IPS-NIHi7 (cell line): Measurements from ENCODE around the gene MAPKAPK2.

ENCODE experiments used
- DNase-seq: peaks from one replicate; pipeline ENCODE4 v3.0.0; 2012; ENCODE audit warnings: mixed read lengths; ENCODE audit errors: extremely low spot score

Gene MAPKAPK2

GRCh38 chr1:206661161-206661820 lies 23.4 kb upstream of the MAPKAPK2 start:
- no peak for DNase-seq

DNA sequence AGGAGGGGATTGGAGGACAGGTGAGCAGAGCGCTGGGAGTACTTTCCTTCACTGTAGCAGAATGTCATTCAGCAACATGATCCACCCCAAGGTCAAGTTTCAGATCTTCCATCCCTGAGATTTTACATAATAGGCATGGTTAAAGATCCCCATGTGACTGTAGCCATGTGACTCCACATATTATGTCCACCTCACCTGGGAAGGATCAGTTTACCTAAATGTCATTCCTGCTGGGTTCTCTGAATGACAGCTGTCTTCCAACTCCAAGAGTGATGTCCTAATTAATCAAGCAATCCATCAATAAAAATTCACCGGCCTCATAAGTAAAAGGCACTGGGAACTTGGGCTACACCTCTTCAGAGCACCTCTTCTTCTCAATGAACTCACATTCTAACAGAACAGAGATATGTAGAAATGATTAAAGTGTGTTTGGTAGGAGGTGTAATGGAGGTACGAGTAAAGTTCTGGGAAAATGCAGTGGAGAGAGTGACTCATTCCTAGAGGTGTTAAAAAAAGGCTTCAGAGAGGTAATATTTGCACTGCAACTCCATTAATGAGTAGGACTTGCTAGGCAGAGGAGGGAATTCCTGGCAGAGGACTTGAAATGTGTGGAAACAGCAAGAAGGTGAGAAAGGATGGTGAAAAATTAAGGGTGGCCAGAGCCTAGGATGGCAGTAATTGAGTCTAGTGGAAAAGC lies 22.2 kb upstream of the MAPKAPK2 start:
- DNase-seq = no peak

DNA sequence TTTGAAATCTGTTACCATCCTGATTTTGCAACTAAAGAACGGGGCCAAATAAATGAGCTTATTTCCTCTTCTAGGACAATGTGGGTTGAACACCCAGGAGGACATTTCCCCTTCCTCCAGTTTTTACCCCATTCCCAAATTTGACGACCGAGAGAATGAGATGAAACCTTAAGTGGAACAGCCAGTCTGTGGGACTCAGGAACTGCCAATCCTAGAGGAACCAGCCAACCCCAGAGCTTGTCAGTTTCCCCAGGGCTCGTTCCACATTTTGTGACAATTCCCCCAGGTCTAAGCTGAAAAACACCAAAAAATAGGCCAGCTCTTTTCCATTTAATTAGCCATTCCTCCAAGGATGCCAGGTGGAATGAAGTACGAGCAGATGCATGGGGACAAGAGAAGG lies 21.3 kb upstream of the MAPKAPK2 start:
- no peak for DNase-seq

- peak; percentile 87 for DNase-seq
Measured at GRCh38 chr1:206663832-206664652, 20.7 kb upstream of the MAPKAPK2 start.

- DNase-seq = no peak
Measured at GRCh38 chr1:206664740-206665139, 20.0 kb upstream of the MAPKAPK2 start.

DNA sequence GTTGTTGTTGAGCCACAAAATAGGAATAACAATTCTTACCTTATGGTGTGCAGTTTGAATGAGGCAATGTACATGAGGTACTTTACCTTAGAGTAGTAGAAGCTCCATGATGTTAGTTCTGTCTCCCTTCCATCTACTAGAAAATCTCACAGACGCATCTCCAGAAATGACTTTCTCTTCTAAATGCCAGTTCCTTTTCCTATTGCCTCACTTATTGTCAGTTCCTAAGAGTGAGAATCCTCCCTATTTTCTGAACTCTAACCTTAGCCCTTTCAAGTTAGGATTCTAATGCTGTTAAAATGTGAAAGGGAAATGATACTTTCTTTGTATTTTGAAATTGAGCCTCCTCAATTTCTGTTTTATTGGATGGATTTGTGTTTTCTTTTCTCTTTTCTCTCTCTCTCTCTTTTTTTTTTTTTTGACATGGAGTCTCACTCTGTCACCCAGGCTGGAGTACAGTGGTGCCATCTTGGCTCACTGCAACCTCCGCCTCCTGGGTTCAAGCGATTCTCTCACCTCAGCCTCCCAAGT lies 18.6 kb upstream of the MAPKAPK2 start:
- DNase-seq = no peak

DNA sequence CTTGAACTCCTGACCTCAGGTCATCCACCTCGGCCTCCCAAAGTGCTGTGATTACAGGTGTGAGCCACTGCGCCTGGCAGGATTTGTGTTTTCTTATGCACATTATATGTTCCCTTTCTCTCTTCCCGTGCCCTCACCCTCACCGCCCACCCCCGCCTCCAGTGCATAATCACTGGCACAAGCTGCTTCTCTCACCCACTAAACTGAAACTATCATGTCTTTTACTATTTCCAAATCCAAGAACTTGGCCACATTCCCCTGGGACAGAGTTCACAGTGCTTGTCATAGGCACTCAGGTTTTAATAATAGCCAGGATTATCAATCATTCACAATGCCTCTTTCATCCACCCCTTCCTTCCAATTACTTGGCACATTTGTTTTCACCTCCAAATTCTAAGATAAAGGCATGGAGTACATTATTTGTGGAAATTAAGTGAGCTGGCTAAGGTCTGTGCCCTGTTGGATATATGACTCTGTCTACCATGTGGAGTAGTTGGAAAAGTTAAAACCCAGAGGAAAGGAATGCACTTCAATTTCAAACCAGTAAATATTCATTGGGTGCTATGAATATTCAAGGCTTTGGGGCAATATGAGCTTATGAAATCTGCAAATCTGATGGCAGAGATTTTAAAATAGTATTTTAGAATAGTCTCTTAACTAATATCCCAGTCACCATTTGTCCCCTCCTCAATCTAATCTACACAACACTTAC lies 17.6 kb upstream of the MAPKAPK2 start:
- no peak for DNase-seq

DNA sequence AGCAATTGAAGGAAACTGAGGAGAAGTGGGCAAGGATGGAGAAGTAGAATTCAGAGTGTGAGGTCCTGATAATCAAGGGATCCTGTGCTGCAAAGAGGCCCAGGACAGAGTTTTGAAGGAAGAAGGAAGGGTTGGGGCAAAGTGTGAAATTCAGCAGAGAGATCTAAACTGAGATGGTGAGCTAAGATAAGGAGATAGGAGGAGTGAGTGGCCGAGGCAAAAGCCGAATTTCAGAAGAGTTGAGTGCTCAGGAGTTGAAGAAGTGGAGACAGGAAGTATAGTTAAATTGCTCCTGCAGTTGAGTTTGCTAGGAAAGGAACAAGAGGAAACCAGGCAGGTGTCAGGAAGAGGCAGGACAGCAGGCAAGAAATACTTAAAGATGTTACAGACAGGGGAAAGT lies 16.4 kb upstream of the MAPKAPK2 start:
- no peak for DNase-seq

DNA sequence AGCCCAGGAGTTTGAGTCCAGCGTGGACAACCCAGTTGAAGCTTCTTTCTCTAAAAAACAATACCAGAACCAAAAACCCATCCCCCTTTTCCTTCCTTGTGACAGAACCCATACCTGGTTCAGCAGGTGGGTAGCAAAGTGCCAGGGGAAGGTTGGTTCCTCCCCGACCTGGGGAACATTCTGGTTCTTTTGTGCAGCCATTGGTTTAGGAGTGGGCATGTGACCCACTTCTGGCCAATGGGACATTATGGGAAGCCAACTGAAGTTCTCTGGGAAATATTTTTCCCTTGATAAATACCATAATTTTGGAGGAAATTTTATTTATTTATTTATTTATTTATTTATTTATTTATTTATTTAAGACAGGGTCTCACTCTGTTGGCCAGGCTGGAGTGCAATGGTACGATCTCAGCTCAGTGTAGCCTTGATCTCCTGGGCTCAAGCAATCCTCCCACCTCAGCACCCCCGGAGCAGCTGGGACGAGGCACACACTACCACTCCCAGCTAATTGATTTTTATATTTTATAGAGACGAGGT lies 15.8 kb upstream of the MAPKAPK2 start:
- DNase-seq = no peak

- DNase-seq = no peak
Measured at GRCh38 chr1:206672011-206672688, 12.6 kb upstream of the MAPKAPK2 start.

DNA sequence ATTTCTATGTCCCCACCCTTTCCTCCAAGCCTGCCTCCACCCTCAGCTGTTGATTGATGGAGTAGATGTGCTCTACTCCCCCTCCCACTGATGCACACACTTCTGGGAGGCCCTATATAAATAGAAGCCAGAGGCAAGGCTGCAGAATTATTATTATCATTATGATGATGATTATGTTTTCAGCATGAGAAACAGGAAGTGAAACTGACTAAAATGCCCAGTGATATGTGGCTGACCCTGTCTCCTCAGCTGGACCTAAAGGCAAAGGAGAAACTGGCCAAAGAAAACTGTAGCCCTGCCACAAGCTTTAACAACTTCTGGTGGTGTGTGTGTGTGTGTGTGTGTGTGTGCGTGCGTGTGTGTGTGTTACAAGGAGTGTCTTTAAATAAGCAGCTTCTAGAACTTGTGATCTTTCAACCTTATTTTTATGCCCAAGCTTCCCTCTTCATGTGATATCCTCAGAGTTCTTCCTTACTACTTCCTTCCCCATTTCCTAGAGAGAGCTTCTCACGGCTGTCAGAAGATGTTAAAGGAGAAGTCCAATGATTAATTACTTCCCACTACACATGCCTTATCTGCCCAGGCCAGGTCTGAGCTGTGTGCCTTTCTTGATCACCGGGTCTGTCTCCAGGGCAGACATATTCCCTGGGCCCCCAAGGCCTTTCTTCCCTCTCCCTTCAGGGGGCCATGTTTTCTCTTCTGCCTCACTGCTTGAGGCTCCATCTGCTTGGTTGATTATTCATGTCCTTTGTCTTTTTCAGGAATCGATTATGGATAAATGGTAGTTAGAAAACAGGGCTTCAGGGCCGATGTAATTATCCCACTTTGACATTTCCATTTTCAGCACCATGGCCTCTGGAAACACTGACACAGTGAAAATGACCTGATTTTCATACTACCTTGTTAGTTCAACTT lies 11.6 kb upstream of the MAPKAPK2 start:
- no peak for DNase-seq

- DNase-seq = no peak
Measured at GRCh38 chr1:206674236-206674635, 10.5 kb upstream of the MAPKAPK2 start.

DNA sequence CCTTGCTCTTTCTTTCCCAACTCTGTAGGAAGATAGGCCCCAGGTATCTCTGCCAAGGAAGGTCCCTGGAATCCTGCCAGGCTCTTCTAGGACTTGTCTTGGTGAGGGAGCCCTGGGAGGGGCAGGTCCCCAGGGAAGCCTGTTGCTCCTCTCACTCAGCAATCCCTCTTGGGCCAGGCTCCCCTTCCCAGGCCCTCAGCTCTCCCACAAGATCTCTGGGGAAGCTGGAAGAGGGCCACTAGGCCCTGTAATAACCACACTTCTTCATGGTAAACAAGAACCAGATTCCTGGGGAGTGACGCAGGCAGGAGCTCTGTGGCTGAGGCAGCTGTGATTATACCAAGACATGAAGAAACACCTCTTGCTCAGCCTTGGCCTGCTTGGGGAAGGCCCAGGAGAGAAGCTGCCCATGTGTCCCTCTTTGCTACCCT lies 9.9 kb upstream of the MAPKAPK2 start:
- DNase-seq = no peak

DNA sequence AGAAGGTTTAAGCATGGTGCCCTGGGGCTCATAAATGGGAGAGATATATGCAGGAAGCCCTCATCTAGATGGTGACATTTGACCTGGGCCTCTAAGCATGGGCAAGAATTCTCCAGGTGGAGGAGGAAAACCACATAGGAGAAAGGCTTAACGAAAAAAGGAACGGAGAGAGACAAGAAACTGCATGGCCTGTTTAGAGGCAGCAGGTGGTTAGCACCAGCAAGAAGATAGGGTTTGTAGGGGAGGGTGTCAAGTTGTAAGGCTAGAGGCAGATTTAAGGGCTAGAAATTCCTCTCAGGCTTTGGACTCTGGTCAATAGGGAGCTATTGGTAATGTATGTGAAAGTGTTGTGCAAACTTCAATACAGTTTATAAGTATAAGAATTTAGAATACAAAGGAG lies 8.2 kb upstream of the MAPKAPK2 start:
- DNase-seq = no peak

GRCh38 chr1:206678490-206678889 lies 6.2 kb upstream of the MAPKAPK2 start:
- DNase-seq = no peak

DNA sequence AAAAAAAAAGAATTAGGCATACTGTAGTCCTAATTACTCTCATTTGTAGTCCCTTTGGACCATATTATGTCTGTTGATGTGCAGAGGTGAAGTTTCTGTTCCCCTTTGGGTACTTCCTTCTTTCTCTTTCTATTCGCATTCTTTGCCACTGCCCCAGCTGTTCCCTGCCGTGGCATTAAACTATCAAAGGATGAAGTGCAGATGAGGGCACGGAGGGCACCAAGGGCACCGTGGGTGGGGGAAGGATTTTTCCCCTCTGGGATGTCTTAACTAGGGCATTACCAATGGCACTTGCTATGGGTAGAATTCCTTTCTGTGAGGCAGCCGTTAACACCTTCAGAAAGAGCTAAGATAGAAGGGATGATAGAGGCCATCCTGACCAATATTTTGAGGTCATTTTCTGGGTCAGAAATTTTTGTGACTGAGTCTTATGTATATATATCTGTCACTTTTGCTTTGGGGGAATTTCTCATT lies 4.9 kb upstream of the MAPKAPK2 start:
- DNase-seq = no peak

GRCh38 chr1:206680279-206680678 lies 4.4 kb upstream of the MAPKAPK2 start:
- no peak for DNase-seq

GRCh38 chr1:206681359-206681758 lies 3.3 kb upstream of the MAPKAPK2 start:
- DNase-seq = no peak

DNA sequence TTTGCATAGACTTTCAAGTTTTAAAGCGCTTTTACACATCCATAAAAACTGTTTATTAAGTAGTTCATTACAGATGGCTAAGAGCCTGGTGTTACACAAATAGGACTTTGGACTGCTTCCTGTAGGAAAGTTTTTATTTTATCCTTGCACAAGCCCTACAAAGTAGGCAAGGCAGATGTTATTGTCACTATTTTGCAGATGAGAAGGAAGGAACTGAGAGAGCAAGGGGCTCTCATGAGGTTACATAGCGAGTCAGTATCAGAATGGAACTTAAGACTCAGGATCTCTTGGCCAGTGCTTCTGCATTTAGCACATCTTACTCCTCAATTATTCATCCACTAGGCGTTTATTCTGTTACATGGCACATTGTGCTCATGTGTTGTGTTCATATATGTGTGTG lies 2.6 kb upstream of the MAPKAPK2 start:
- no peak for DNase-seq

GRCh38 chr1:206683313-206683712 lies 1.4 kb upstream of the MAPKAPK2 start:
- DNase-seq = no peak
